DND-41 (cell line): ENCODE results near the gene KCTD11.

Source experiments
- CTCF ChIP-seq: IDR thresholded peaks from 2 replicates; pipeline ENCODE4 v1.5.1; 2012; ENCODE audit warnings: borderline replicate concordance, low read length, moderate library complexity, mild to moderate bottlenecking; ENCODE audit not compliant: poor library complexity, severe bottlenecking; ENCODE audit errors: extremely low read depth
- EZH2 ChIP-seq: IDR thresholded peaks from 3 replicates; pipeline ENCODE4 v1.6.1; 2012; ENCODE audit warnings: borderline replicate concordance, low read depth, mild to moderate bottlenecking, moderate library complexity, low read length, inconsistent platforms; ENCODE audit not compliant: severe bottlenecking

DNA sequence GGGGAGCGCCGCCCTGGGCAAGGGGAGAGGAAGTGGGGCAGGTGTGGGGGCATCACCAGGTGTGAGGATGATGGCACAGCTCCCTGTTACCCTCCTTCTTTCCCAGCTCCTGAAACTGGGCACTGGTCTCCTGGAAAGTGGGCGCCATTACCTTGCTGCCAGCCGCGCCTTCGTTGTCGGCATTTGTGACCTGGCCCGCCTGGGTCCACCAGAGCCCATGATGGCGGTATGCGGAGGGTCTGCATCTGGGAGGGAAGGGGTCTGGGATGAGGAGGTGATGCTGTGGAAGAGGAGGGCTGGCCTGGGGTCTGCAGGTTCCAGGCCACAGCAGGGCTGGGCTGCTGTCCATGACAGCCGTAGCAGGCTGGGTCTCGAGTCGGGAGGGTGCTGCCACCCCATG lies 10.1 kb upstream of the KCTD11 start:
- TF ChIP-seq CTCF (no peak), EZH2 (no peak)
